Esophagus muscularis mucosa (tissue), 4 donors: ENCODE measurements around the gene CCDC141. TPM values are rescaled to one million over a fixed set of nuclear protein-coding genes. Genes with fewer than 3 reads are reported as not detected.

ENCODE experiments used
- DNase-seq: peaks from one replicate; pipeline ENCODE4 v3.0.0-alpha.2; 2017; ENCODE audit errors: extremely low spot score
- H3K27ac ChIP-seq, 4 donors: fragments of 200-600 bp; sonication (generic); replicated peaks in 1 of 4; 1 replicate in 3 of 4; 2 replicates in 1 of 4; pipeline ENCODE4 v1.5.1; 2016 to 2019; ENCODE audit warnings: mild to moderate bottlenecking in 1 of 4
- H3K27me3 ChIP-seq, 4 donors: fragments of 200-600 bp; sonication (generic); one replicate each; pipeline versions ENCODE4 v1.5.1 to v1.6.0; 2016 to 2019
- H3K36me3 ChIP-seq, 4 donors: fragments of 200-600 bp; sonication (generic); one replicate each; pipeline ENCODE4 v1.5.1; 2016 to 2019
- H3K4me1 ChIP-seq, 4 donors: fragments of 200-600 bp; sonication (generic); one replicate each; pipeline ENCODE4 v1.5.1; 2016 to 2019
- H3K4me3 ChIP-seq, 4 donors: fragments of 200-600 bp; sonication (generic); 1 replicate in 2 of 4; 2 replicates in 2 of 4; pipeline ENCODE4 v1.5.1; 2016 to 2019; ENCODE audit warnings: mild to moderate bottlenecking in 4 of 4, moderate library complexity in 1 of 4
- H3K9me3 ChIP-seq, 4 donors: fragments of 200-600 bp; sonication (generic); 1 replicate in 3 of 4; 2 replicates in 1 of 4; pipeline ENCODE4 v1.5.1; 2016 to 2019
- EP300 ChIP-seq: sonication (generic); formaldehyde crosslinking; IDR thresholded peaks from one replicate; pipeline ENCODE4 v1.6.1; 2017; ENCODE audit warnings: antibody characterized with exemption
- POLR2A ChIP-seq: fragments of 450-650 bp; IDR thresholded peaks from one replicate; pipeline ENCODE4 v1.6.1; 2017; ENCODE audit warnings: antibody characterized with exemption, moderate library complexity, mild to moderate bottlenecking, low read depth
- POLR2AphosphoS5 ChIP-seq, 2 donors: sonication (generic); formaldehyde crosslinking; IDR thresholded peaks; one replicate each; pipeline ENCODE4 v1.6.1; 2017; ENCODE audit warnings: antibody characterized with exemption in 2 of 2
- WGBS: methylation state at CpG from one replicate; pipeline ENCODE4 v1.1.5; 2018; 5-methylcytosine and 5-hydroxymethylcytosine counted together
- intact Hi-C: fragments of 100-400 bp; cut with DNase I; formaldehyde crosslinking; loops from one replicate; pipeline ENCODE4 v1.15.1; 2023
- total RNA-seq, 4 donors: library from RNA; depleted of rRNA; stranded (reverse); fragments of >200 nt; gene quantifications; one replicate each; pipeline versions ENCODE4 v1.1.0 to v1.2.1, GENCODE V29; 2016
- TF ChIP-seq, protein P1 (sequence below), 3 experiments: fragments of 200-600 bp in 2 of 3; fragments of 450-650 bp in 1 of 3; sonication (generic) in 2 of 3; IDR thresholded peaks; one replicate each; pipeline ENCODE4 v1.5.1; 2017 to 2019; ENCODE audit warnings: antibody characterized with exemption in 3 of 3, mild to moderate bottlenecking in 2 of 3, moderate library complexity in 1 of 3

CCDC141 gene
- total RNA-seq, 4 donors from 2014 or later = 2.7 to 8.7 (median 4.1) TPM

DNA sequence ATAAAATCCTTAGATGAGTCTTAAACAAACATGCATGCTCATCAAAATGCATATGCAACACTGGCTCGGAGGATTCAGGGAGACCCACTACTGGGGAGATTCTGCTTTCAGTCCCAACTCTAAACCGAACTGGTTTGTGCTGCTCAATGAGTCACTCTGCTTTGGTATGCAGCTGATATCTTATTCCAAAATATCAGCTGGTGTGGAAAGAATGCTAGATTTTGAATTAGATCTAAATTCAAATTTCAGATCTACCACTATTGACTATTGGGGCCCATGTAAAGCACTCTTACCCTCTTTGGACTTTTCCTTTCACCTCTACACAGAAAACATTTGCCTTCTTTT, 203.5 kb downstream of the CCDC141 start:
- Histone ChIP-seq H3K9me3 (no peaks in the 10 kb centered on the region), H3K4me1 (peaks cover 18 to 27% (median 25%) of the 10 kb centered on the region in 4 donors), H3K4me3 (no peak overlapping the region), H3K36me3 (peaks cover 0 to 10% (median 0%) of the 10 kb centered on the region in 4 donors), H3K27ac (no peak overlapping the region), H3K27me3 (no peaks in the 10 kb centered on the region)
- 63% methylated on average over 2 of the region's 2 CpGs for WGBS
- intact Hi-C loops = no loop called here
- DNase-seq = no peak
- TF ChIP-seq POLR2AphosphoS5 (IDR thresholded peaks at IDR 0.05) (no peak), POLR2A (no peak), EP300 (no peak)
- TF ChIP-seq, protein P1, sequence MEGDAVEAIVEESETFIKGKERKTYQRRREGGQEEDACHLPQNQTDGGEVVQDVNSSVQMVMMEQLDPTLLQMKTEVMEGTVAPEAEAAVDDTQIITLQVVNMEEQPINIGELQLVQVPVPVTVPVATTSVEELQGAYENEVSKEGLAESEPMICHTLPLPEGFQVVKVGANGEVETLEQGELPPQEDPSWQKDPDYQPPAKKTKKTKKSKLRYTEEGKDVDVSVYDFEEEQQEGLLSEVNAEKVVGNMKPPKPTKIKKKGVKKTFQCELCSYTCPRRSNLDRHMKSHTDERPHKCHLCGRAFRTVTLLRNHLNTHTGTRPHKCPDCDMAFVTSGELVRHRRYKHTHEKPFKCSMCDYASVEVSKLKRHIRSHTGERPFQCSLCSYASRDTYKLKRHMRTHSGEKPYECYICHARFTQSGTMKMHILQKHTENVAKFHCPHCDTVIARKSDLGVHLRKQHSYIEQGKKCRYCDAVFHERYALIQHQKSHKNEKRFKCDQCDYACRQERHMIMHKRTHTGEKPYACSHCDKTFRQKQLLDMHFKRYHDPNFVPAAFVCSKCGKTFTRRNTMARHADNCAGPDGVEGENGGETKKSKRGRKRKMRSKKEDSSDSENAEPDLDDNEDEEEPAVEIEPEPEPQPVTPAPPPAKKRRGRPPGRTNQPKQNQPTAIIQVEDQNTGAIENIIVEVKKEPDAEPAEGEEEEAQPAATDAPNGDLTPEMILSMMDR (IDR thresholded peaks at IDR 0.05) = no peak

DNA sequence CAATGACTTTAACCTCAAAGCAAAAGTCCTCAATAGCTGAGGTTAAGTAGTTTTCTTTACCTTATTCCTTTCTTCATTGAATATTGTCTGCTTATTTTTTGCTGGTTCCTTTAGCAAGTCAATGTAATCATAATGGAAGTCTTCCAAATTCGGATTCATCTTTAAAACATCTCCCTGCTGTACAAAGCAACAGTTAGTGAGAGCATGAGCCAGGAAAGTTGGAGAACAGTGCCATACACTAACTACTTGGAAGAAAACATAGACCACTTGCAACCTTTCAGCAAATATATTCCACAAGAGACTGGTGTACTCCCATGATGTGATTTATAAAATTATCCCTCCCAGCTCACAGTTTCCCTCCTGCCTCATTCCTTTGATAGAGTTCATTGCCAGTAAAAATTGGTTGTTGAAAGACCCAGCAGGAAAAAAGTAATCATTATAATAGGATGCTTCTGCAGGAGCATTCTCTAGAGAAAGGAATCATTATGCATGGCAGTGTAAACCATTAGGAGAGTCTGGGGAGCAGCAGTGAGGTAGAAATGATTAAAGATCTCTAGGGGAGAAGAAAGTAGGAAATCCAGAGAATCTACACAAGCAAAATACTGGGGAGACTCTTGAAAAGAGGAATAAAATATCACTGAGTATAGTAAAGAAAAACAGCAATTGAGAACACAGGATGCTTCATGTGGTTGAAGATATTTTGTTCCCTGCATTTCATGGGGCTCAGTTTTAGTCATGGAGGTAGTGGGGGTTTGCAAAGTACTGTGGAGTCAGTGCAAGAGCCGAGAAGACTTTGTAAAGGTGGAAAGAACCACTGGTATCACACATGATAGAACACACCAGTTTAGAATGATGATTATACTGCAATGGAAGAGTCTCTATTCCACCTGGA, 204.1 kb downstream of the CCDC141 start:
- Histone ChIP-seq H3K4me1 (peaks cover 18 to 27% (median 25%) of the 10 kb centered on the region in 4 donors), H3K27me3 (no peaks in the 10 kb centered on the region), H3K9me3 (no peaks in the 10 kb centered on the region), H3K27ac (peak overlapping the region in 1 of 4 donors; percentile 32), H3K36me3 (peaks cover 0 to 10% (median 0%) of the 10 kb centered on the region in 4 donors), H3K4me3 (no peak overlapping the region)
- no peak for DNase-seq
- intact Hi-C loops = no loop called here
- no peak for TF ChIP-seq POLR2AphosphoS5 (IDR thresholded peaks at IDR 0.05)
- TF ChIP-seq POLR2A = no peak
- TF ChIP-seq, protein P1 (IDR thresholded peaks at IDR 0.05) = no peak
- TF ChIP-seq EP300 = no peak
- 60% methylated on average over 2 of the region's 2 CpGs for WGBS

DNA sequence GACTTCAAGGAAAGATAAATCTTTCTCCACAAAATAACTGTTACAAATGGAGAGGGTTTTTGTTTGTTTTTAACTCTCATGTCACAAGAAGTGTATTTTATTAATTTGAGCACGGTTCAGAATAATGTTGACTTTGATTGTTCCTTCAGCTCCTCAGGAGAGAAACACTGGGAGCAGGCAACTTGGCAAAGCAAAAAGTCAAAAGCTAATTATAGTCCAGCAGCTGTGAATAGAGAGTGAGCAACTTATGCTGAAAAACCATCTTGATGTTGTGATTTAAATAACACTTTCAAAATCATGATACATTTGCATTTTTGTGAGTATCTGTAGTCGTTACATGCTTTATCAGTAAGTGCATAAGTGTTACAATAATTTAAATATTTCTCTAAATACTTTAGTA, 205.2 kb downstream of the CCDC141 start:
- peak overlapping the region in 3 of 4 donors; percentile 3 to 47 (median 3) for H3K27ac ChIP-seq

DNA sequence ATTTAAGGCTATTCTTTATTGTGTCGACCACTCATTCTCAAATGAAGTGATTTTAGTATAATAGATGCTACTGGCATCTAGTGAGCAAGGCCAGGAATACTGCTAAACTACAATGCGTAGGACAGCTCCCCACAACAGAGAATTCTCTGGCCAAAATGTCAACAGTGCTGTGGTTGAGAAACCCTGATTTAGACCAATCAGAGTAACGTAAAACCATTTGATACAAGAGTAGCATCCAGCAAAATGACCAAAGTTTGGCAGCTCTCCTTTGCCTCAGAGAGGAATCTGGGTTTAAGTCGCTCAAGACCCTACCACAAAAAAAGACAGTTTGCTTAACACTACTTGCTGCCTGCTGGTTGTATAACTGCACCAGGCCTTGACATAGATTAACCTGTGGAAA, 205.7 kb downstream of the CCDC141 start:
- no peak for DNase-seq
- TF ChIP-seq EP300 (no peak), POLR2AphosphoS5 (IDR thresholded peaks at IDR 0.05) (no peak), POLR2A (no peak)
- TF ChIP-seq, protein P1 (IDR thresholded peaks at IDR 0.05) = no peak
- Histone ChIP-seq H3K9me3 (no peaks in the 10 kb centered on the region), H3K36me3 (peaks cover 0 to 10% (median 0%) of the 10 kb centered on the region in 4 donors), H3K27ac (peak overlapping the region in 3 of 4 donors; percentile 3 to 47 (median 3)), H3K4me1 (peaks cover 18 to 27% (median 25%) of the 10 kb centered on the region in 4 donors), H3K27me3 (no peaks in the 10 kb centered on the region), H3K4me3 (no peak overlapping the region)
- WGBS = 67% methylated on average over 4 of the region's 4 CpGs
- intact Hi-C loops = no loop called here

More for the DNA sequence above, 205.2 kb downstream of the CCDC141 start:
- intact Hi-C loops = no loop called here
- Histone ChIP-seq H3K4me3 (no peak overlapping the region), H3K27me3 (no peaks in the 10 kb centered on the region), H3K4me1 (peaks cover 18 to 27% (median 25%) of the 10 kb centered on the region in 4 donors), H3K9me3 (no peaks in the 10 kb centered on the region), H3K36me3 (peaks cover 0 to 10% (median 0%) of the 10 kb centered on the region in 4 donors)
- WGBS = 41% methylated on average over 2 of the region's 2 CpGs
- no peak for DNase-seq
- no peak for TF ChIP-seq EP300

DNA sequence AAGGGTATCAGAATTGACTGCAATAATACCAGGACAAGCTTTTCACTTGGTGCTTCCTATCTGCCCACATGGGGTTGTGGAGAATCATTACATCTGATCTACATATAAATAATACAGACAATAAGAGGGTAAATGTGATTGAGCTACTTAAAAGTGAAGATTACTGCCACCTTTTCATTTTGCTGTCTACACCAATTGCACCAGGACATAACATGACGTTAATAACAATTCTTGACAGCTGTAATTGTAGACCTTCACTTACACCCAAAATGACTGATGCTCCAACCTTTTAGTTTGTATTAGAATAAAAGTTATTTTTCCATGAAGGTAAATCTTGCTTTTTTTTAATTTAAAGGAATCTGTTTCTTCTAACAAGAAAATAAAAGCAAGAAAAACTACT, 206.2 kb downstream of the CCDC141 start:
- Histone ChIP-seq H3K4me3 (no peak overlapping the region), H3K27ac (no peak overlapping the region), H3K27me3 (no peaks in the 10 kb centered on the region), H3K4me1 (peaks cover 18 to 27% (median 25%) of the 10 kb centered on the region in 4 donors), H3K36me3 (peaks cover 0 to 10% (median 0%) of the 10 kb centered on the region in 4 donors), H3K9me3 (no peaks in the 10 kb centered on the region)
- no peak for DNase-seq
- 73% methylated on average over 1 of the region's 1 CpG for WGBS
- no peak for TF ChIP-seq POLR2A
- TF ChIP-seq POLR2AphosphoS5 (IDR thresholded peaks at IDR 0.05) = no peak
- TF ChIP-seq, protein P1 (IDR thresholded peaks at IDR 0.05) = no peak
- no peak for TF ChIP-seq EP300
- intact Hi-C loops = no loop called here
